ENCODE results near the gene PPP6R2.
"Not testable (repeated sequence)": the region's sequence is repeated elsewhere in the genome, so short reads cannot be mapped to it uniquely, and the experiment has no call there.

PPP6R2 gene

DNA sequence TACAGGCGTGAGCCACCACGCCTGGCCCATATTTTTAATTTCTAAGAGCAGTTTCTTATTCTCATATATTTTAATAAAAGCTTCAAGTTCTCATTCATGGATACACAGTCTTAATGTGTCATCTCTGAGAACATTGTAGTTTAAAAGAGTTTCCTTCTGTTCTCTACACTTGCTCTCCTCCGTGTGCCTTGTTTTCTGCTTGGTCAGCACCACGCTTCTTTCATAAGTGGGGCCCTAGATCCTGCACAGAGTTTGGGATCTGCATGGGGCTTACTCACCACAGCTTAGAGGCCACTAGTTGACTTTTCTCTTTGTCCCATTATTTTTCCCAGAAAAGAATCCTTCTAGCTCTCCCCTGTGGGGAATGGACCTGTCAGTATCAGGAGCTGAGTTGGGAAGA lies 58.8 kb downstream of the PPP6R2 start:
- DNase-seq: no peak

- DNase-seq: peak; percentile 12
These were observed 60.6 kb downstream of the PPP6R2 start for GRCh38 chr22:50403701-50404101.

DNA sequence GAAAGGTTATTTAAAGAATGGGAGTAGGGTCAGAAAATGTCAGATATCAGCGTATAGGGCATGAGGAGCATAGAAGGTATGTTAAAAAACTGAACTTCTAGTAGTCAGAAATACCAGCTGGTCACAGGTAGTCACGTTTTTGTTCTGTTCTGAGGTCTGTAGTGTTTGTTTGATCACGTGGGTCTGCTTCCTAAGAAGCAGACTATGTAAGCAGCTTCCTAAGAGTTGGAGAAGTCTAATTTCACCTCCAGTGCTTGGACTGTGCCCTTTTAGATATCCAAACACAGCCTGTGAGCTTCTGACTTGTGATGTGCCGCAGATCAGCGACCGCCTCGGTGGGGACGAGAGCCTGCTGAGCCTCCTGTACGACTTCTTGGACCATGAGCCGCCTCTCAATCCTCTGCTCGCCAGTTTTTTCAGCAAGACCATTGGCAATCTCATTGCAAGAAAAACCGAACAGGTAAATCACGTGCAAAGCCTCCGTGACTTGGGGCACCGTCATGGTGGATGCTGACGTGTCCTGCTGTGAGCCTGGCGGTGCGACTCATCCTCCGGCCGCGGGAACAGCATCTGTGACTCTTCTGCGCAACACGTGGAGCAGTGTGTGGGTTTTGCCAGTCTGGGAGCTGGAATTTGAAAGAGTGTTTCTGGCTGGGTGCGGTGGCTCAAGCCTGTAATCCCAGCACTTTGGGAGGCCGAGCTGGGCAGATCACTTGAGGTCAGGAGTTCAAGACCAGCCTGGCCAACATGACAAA lies 63.5 kb downstream of the PPP6R2 start:
- DNase-seq: no peak

- DNase-seq: no peak
These were observed 65.2 kb downstream of the PPP6R2 start for GRCh38 chr22:50408311-50408710.

GRCh38 chr22:50408954-50409353 lies 65.8 kb downstream of the PPP6R2 start:
- DNase-seq: not testable (repeated sequence)

GRCh38 chr22:50414476-50415248 lies 71.5 kb downstream of the PPP6R2 start:
- DNase-seq: no peak

GRCh38 chr22:50415426-50415825 lies 72.3 kb downstream of the PPP6R2 start:
- DNase-seq: no peak

GRCh38 chr22:50416996-50417395 lies 73.9 kb downstream of the PPP6R2 start:
- DNase-seq: no peak

GRCh38 chr22:50417411-50418210 lies 74.5 kb downstream of the PPP6R2 start:
- no peak for DNase-seq

GRCh38 chr22:50418624-50419023 lies 75.5 kb downstream of the PPP6R2 start:
- no peak for DNase-seq

DNA sequence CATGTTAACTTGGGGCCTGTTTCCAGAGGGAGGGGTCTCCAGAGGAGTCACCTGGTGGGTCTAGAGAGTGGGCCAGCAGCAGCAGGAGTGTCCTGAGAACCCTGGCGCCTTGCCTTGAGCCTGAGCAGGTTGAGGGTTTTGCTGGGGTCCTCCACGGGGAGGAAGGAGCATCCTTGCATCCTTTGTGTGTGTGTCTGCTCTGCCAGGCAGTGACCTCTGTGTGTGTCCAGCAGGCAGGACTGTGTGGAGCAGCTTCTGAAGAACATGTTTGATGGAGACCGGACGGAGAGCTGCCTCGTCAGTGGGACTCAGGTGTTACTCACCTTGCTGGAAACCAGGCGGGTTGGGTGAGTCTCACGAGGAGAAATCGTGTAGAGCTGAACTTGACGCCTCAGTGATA lies 76.0 kb downstream of the PPP6R2 start:
- no peak for DNase-seq

DNA sequence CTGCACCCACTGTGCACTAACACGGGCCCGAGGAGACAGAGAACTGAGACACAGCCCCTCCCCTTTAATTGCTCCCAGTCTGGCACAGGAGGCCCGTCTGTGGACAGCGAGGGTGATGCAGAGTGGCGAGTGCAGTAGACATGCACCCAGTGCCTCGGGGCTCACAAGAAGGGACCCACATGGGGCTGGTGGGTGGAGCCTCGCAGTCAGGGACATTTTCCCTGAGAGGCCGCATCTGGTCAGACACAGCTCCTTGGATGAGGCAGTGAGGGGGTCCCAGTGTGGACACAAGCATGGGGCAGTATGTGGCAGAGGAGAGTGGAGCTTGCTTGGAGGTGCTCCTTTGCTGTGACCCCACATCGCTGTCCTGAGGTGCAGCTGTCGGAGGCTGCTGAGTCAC lies 76.9 kb downstream of the PPP6R2 start:
- DNase-seq: no peak

- DNase-seq: no peak
These were observed 77.5 kb downstream of the PPP6R2 start for GRCh38 chr22:50420581-50420980.

- no peak for DNase-seq
These were observed 78.9 kb downstream of the PPP6R2 start for GRCh38 chr22:50422046-50422445.

- no peak for DNase-seq
These were observed 80.1 kb downstream of the PPP6R2 start for GRCh38 chr22:50422961-50423815.

DNA sequence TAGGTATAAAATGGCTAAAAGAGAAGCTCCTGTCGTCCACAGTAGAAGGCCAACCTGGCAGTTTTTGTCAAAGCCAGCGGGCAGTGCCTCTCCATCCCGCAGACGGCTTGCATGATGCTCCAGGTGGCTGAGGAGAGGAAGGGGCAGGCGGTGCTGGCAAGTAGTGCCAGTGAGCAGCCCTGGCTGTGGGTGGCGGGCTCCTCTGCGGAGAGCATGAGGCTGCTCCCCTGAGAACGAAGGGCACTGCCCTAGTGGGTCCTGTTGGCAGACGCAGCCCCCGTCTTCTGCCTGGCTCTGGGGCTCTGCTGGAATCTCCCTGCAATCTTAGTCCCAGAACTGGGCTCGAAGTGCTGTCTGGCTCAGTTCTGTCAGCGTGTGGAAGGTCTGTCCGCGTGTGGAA lies 80.8 kb downstream of the PPP6R2 start:
- DNase-seq: no peak

DNA sequence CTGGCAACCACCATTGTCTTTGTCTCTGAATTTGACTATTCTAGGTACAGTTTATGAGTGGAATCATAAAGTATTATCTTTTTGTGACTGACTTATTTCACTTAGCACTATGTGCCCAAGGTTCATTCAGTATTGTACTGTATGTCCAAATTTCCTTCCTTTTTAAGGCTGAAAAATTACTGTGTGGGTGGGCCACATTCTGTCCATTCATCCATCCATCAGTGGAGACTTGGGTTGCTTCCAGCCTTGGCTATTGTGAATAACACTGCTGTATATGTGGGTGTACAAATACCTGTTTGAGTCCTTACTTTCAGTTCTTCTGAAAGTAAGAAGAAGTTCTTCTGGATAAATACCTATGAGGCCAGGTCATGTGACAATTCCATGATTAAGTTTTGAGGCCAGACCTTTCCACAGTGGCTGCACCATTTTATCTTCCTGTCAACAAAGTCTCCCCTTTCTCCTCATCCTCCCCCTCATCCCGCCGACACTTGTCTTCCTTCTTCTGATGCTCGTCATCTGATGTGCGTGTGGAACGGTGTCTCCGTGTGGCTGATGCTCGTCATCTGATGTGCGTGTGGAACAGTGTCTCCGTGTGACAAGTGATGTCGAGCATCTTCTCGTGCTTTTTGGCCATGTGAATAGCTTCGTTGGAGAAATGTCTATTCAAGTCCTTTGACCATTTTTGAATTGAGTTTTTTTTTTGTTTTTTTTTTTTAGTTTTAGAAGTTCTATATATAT lies 82.2 kb downstream of the PPP6R2 start:
- DNase-seq: no peak

DNA sequence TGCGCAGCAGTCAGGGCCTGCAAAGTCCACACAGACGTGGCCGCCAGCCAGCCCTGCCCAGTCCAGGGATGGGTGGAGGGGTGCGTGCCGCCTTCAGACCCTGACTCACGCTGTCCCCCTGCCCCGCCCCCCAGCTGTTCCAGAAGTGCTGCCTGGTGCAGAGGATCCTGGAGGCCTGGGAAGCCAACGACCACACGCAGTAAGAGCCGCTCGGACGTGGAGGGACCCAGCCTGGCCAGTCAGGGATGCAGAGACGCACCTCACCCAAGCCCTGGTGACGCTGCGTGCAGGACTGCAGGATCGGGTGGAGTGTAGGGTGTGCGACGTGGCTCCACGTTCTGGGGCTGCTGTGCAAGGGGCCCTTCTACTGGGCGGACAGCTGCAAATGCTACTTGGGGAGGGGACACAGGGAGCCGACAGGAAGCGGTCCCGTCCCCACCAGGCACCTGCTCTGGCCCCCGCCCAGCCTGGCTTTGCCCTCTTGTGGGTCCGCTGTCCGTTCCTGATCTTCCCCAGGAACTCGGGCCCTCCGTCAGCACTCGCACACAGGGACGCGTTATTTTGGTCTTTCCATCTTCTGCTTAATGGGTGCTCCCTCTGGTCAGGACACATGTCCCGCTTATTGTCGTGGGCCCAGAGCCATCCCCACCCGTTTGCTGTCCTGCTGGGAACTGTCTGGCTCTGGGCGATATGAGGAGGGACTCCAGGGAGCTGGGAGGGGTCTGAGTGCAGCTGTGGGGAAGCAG lies 89.2 kb downstream of the PPP6R2 start:
- no peak for DNase-seq

- not testable (repeated sequence) for DNase-seq
These were observed 89.9 kb downstream of the PPP6R2 start for GRCh38 chr22:50432877-50433510.

- DNase-seq: no peak
These were observed 91.7 kb downstream of the PPP6R2 start for GRCh38 chr22:50434849-50435248.
